Smooth muscle cell (in vitro differentiated cells): Measurements from ENCODE around the gene TNFRSF12A. TPM values are rescaled to one million over a fixed set of nuclear protein-coding genes. Genes with fewer than 3 reads are reported as not detected.

ENCODE experiments used
- DNase-seq: peaks from one replicate; lab custom pipeline; 2025; ENCODE audit not compliant: unreplicated experiment; lab: John Stamatoyannopoulos, UW
- H2AFZ ChIP-seq: fragments of 200-600 bp; sonication (generic); 2 replicates; pipeline ENCODE4 v1.6.0; 2016; ENCODE audit warnings: antibody characterized with exemption, low read depth, mild to moderate bottlenecking
- H3F3A ChIP-seq: fragments of 200-600 bp; sonication (generic); 2 replicates; pipeline ENCODE4 v1.6.0; 2017; ENCODE audit warnings: antibody characterized with exemption, low read depth
- H3K27ac ChIP-seq: fragments of 200-600 bp; sonication (generic); 2 replicates; pipeline ENCODE4 v1.5.1; 2016; ENCODE audit warnings: low read depth, mild to moderate bottlenecking
- H3K27me3 ChIP-seq: fragments of 200-600 bp; sonication (generic); 2 replicates; pipeline ENCODE4 v1.6.1; 2016; ENCODE audit warnings: low read depth, mild to moderate bottlenecking
- H3K36me3 ChIP-seq: fragments of 200-600 bp; sonication (generic); 2 replicates; pipeline ENCODE4 v1.5.1; 2016; ENCODE audit warnings: low read depth
- H3K4me1 ChIP-seq: fragments of 200-600 bp; sonication (generic); 2 replicates; pipeline ENCODE4 v1.5.1; 2016; ENCODE audit warnings: low read depth
- H3K4me2 ChIP-seq: fragments of 200-600 bp; sonication (generic); 2 replicates; pipeline ENCODE4 v1.6.0; 2016; ENCODE audit warnings: mild to moderate bottlenecking
- H3K4me3 ChIP-seq: fragments of 200-600 bp; sonication (generic); 2 replicates; pipeline ENCODE4 v1.5.1; 2016; ENCODE audit warnings: mild to moderate bottlenecking
- H3K79me2 ChIP-seq: fragments of 200-600 bp; sonication (generic); 2 replicates; pipeline ENCODE4 v1.6.0; 2016; ENCODE audit warnings: low read depth, mild to moderate bottlenecking
- H3K9ac ChIP-seq: fragments of 200-600 bp; sonication (generic); 2 replicates; pipeline ENCODE4 v1.6.0; 2016; ENCODE audit warnings: low read depth
- H3K9me3 ChIP-seq: fragments of 200-600 bp; sonication (generic); replicated peaks from 2 replicates; pipeline ENCODE4 v1.5.1; 2016; ENCODE audit warnings: low read depth
- H4K20me1 ChIP-seq: fragments of 200-600 bp; sonication (generic); 2 replicates; pipeline ENCODE4 v1.6.0; 2016; ENCODE audit warnings: low read depth
- CTCF ChIP-seq: fragments of 200-600 bp; sonication (generic); IDR thresholded peaks from 2 replicates; pipeline ENCODE4 v1.5.1; 2017; ENCODE audit warnings: borderline replicate concordance, mild to moderate bottlenecking, antibody characterized with exemption; ENCODE audit not compliant: insufficient read depth, poor library complexity, severe bottlenecking
- WGBS: methylation state at CpG from one replicate; pipeline ENCODE4 v1.1.7; 2016; ENCODE audit warnings: low lambda C conversion rate; 5-methylcytosine and 5-hydroxymethylcytosine counted together
- polyA plus RNA-seq: library from polyadenylated mRNA; unstranded; fragments of >200 nt; fragmentation: Nextera tagmentation; extraction: Ambion mirVana; gene quantifications from 2 replicates; pipeline ENCODE4 v1.2.1, GENCODE V29; 2016
- total RNA-seq: library from RNA; depleted of rRNA; stranded (reverse); fragments of >200 nt; gene quantifications from 2 replicates; pipeline ENCODE4 v1.2.3, GENCODE V29; 2014

TNFRSF12A gene
- total and polyA plus RNA-seq, 2 experiments from 2014 or later, result 219 to 386 TPM

GRCh38 chr16:3038896-3039295, 18.7 kb downstream of the TNFRSF12A start:
- Histone ChIP-seq H3K27me3 (peaks cover 63% of the 10 kb centered on the region), H2AFZ (no peak overlapping the region), H3K4me1 (no peaks in the 10 kb centered on the region), H3K36me3 (no peaks in the 10 kb centered on the region), H3K27ac (no peak overlapping the region), H3K9ac (no peak overlapping the region), H4K20me1 (no peaks in the 10 kb centered on the region), H3K4me2 (no peak overlapping the region), H3K4me3 (no peak overlapping the region), H3K79me2 (no peaks in the 10 kb centered on the region), H3K9me3 (no peaks in the 10 kb centered on the region), H3F3A (no peaks in the 10 kb centered on the region)
- DNase-seq, result no peak
- TF ChIP-seq CTCF, result no peak
- 90% methylated on average over 5 of the region's 5 CpGs for WGBS

GRCh38 chr16:3042376-3042775, 22.2 kb downstream of the TNFRSF12A start:
- Histone ChIP-seq H3K4me1 (peaks cover 11% of the 10 kb centered on the region), H3K27ac (no peak overlapping the region), H3K36me3 (no peaks in the 10 kb centered on the region), H3K9ac (no peak overlapping the region), H3K4me2 (no peak overlapping the region), H3F3A (no peaks in the 10 kb centered on the region), H4K20me1 (no peaks in the 10 kb centered on the region), H2AFZ (no peak overlapping the region), H3K27me3 (peaks cover 63% of the 10 kb centered on the region), H3K79me2 (no peaks in the 10 kb centered on the region), H3K4me3 (no peak overlapping the region), H3K9me3 (no peaks in the 10 kb centered on the region)
- no peak for DNase-seq
- 94% methylated on average over 3 of the region's 3 CpGs for WGBS
- no peak for TF ChIP-seq CTCF

- no peak for TF ChIP-seq CTCF
- Histone ChIP-seq H4K20me1 (no peaks in the 10 kb centered on the region), H3K9me3 (no peaks in the 10 kb centered on the region), H3F3A (no peaks in the 10 kb centered on the region), H3K79me2 (no peaks in the 10 kb centered on the region), H3K4me1 (peaks cover 11% of the 10 kb centered on the region), H3K27ac (no peak overlapping the region), H3K9ac (no peak overlapping the region), H3K36me3 (no peaks in the 10 kb centered on the region), H3K27me3 (peaks cover 74% of the 10 kb centered on the region), H2AFZ (no peak overlapping the region), H3K4me2 (peak overlapping the region; percentile 93), H3K4me3 (peak overlapping the region; percentile 54)
- 84% methylated on average over 6 of the region's 6 CpGs for WGBS
- DNase-seq, result no peak
Observed at GRCh38 chr16:3044708-3045107, 24.5 kb downstream of the TNFRSF12A start.

- Histone ChIP-seq H3K27ac (no peak within 1 kb of the TSS), H3K79me2 (no peaks in the 10 kb centered on the region), H3K4me1 (peaks cover 11% of the 10 kb centered on the region), H3F3A (no peaks in the 10 kb centered on the region), H2AFZ (no peak within 1 kb of the TSS), H3K4me2 (peak within 1 kb of the TSS; percentile 93), H3K9ac (no peak within 1 kb of the TSS), H4K20me1 (no peaks in the 10 kb centered on the region), H3K27me3 (peaks cover 74% of the 10 kb centered on the region), H3K36me3 (no peaks in the 10 kb centered on the region), H3K9me3 (no peaks in the 10 kb centered on the region), H3K4me3 (peak within 1 kb of the TSS; percentile 54)
- TF ChIP-seq CTCF, result no peak
- no peak for DNase-seq
- WGBS, result under 1% methylated on average over 59 of the region's 86 CpGs
Observed at GRCh38 chr16:3045758-3046640, 25.8 kb downstream of the TNFRSF12A start, which contains the start of gene MMP25. Gene MMP25 (plus strand): TSS chr16:3046561. CDS start chr16:3046918, 357 bp downstream.
